ENCODE data around the gene BCAP31.
"Not testable (repeated sequence)": the region's sequence is repeated elsewhere in the genome, so short reads cannot be mapped to it uniquely, and the experiment has no call there.

The BCAP31 gene

GRCh38 chrX:153735274-153735673, 11.1 kb upstream of the BCAP31 start:
- Histone ChIP-seq H3K4me1 (ENCODE audit: insufficient read depth, insufficient read length) (peaks cover 2% of the 10 kb centered on the region), H3K9me3 (ENCODE audit: insufficient read depth, low read length) (0 out of 2 replicates have a peak, but pooled peaks cover 6% of the 10 kb centered on the region), H3K4me3 (ENCODE audit: insufficient read length, low read depth) (no peak overlapping the region), H3K9ac (ENCODE audit: insufficient read length, low read depth) (no peak overlapping the region), H3K36me3 (ENCODE audit: insufficient read depth, insufficient read length, low read length) (no peaks in the 10 kb centered on the region), H3K27me3 (ENCODE audit: insufficient read depth, insufficient read length) (no peaks in the 10 kb centered on the region)
- no peak for TF ChIP-seq ZNF274 (IDR thresholded peaks at IDR 0.05; ENCODE audit: low read depth, low read length)
- no peak for DNase-seq (ENCODE audit: low read depth, low spot score)

GRCh38 chrX:153734871-153735270, 10.7 kb upstream of the BCAP31 start:
- no peak overlapping the region for H3K4me3 ChIP-seq (ENCODE audit: insufficient read length, low read depth)
- H3K9me3 ChIP-seq (ENCODE audit: insufficient read depth, low read length): 0 out of 2 replicates have a peak, but pooled peaks cover 6% of the 10 kb centered on the region
- no peak for TF ChIP-seq SUZ12 (IDR thresholded peaks at IDR 0.05; ENCODE audit: extremely low read depth, insufficient read depth, insufficient read length)
- no peak for TF ChIP-seq ZNF274 (IDR thresholded peaks at IDR 0.05; ENCODE audit: low read depth, low read length)
- TF ChIP-seq YY1 (IDR thresholded peaks at IDR 0.05; ENCODE audit: insufficient read depth, insufficient read length): no peak
- peaks cover under 1% of the 10 kb centered on the region for H3K36me3 ChIP-seq (ENCODE audit: insufficient read depth, insufficient read length, low read length)
- no peak for DNase-seq (ENCODE audit: low read depth, low spot score)
- H3K27me3 ChIP-seq (ENCODE audit: insufficient read depth, insufficient read length): no peaks in the 10 kb centered on the region
- peaks cover 2% of the 10 kb centered on the region for H3K4me1 ChIP-seq (ENCODE audit: insufficient read depth, insufficient read length)
- H3K9ac ChIP-seq (ENCODE audit: insufficient read length, low read depth): no peak overlapping the region

GRCh38 chrX:153733651-153734240, 9.6 kb upstream of the BCAP31 start:
- Histone ChIP-seq H3K4me3 (ENCODE audit: insufficient read length, low read depth) (no peak overlapping the region), H3K9ac (ENCODE audit: insufficient read length, low read depth) (no peak overlapping the region), H3K9me3 (ENCODE audit: insufficient read depth, low read length) (0 out of 2 replicates have a peak, but pooled peaks cover 6% of the 10 kb centered on the region), H3K36me3 (ENCODE audit: insufficient read depth, insufficient read length, low read length) (peaks cover 10% of the 10 kb centered on the region), H3K4me1 (ENCODE audit: insufficient read depth, insufficient read length) (peaks cover 2% of the 10 kb centered on the region), H3K27me3 (ENCODE audit: insufficient read depth, insufficient read length) (no peaks in the 10 kb centered on the region)
- DNase-seq (ENCODE audit: low read depth, low spot score): no peak
- TF ChIP-seq YY1 (IDR thresholded peaks at IDR 0.05; ENCODE audit: insufficient read depth, insufficient read length): no peak
- TF ChIP-seq SUZ12 (IDR thresholded peaks at IDR 0.05; ENCODE audit: extremely low read depth, insufficient read depth, insufficient read length): no peak
- TF ChIP-seq ZNF274 (IDR thresholded peaks at IDR 0.05; ENCODE audit: low read depth, low read length): no peak

- Histone ChIP-seq H3K9ac (ENCODE audit: insufficient read length, low read depth) (no peak overlapping the region), H3K36me3 (ENCODE audit: insufficient read depth, insufficient read length, low read length) (peaks cover 10% of the 10 kb centered on the region), H3K27me3 (ENCODE audit: insufficient read depth, insufficient read length) (no peaks in the 10 kb centered on the region), H3K9me3 (ENCODE audit: insufficient read depth, low read length) (0 out of 2 replicates have a peak, but pooled peaks cover 6% of the 10 kb centered on the region), H3K4me3 (ENCODE audit: insufficient read length, low read depth) (no peak overlapping the region), H3K4me1 (ENCODE audit: insufficient read depth, insufficient read length) (peaks cover 2% of the 10 kb centered on the region)
- DNase-seq (ENCODE audit: low read depth, low spot score): no peak
- no peak for TF ChIP-seq ZNF274 (IDR thresholded peaks at IDR 0.05; ENCODE audit: low read depth, low read length)
- no peak for TF ChIP-seq YY1 (IDR thresholded peaks at IDR 0.05; ENCODE audit: insufficient read depth, insufficient read length)
- no peak for TF ChIP-seq SUZ12 (IDR thresholded peaks at IDR 0.05; ENCODE audit: extremely low read depth, insufficient read depth, insufficient read length)
Observed at GRCh38 chrX:153732401-153732800, 8.2 kb upstream of the BCAP31 start.

GRCh38 chrX:153731845-153732215, 7.6 kb upstream of the BCAP31 start:
- Histone ChIP-seq H3K36me3 (ENCODE audit: insufficient read depth, insufficient read length, low read length) (peaks cover 10% of the 10 kb centered on the region), H3K4me3 (ENCODE audit: insufficient read length, low read depth) (no peak overlapping the region), H3K4me1 (ENCODE audit: insufficient read depth, insufficient read length) (peaks cover 5% of the 10 kb centered on the region), H3K27me3 (ENCODE audit: insufficient read depth, insufficient read length) (no peaks in the 10 kb centered on the region), H3K9me3 (ENCODE audit: insufficient read depth, low read length) (0 out of 2 replicates have a peak, but pooled peaks cover 6% of the 10 kb centered on the region), H3K9ac (ENCODE audit: insufficient read length, low read depth) (no peak overlapping the region)
- TF ChIP-seq SUZ12 (IDR thresholded peaks at IDR 0.05; ENCODE audit: extremely low read depth, insufficient read depth, insufficient read length): no peak
- TF ChIP-seq ZNF274 (IDR thresholded peaks at IDR 0.05; ENCODE audit: low read depth, low read length): no peak
- TF ChIP-seq YY1 (IDR thresholded peaks at IDR 0.05; ENCODE audit: insufficient read depth, insufficient read length): no peak
- no peak for DNase-seq (ENCODE audit: low read depth, low spot score)

GRCh38 chrX:153731117-153731844, 7.1 kb upstream of the BCAP31 start:
- DNase-seq (ENCODE audit: low read depth, low spot score): no peak
- Histone ChIP-seq H3K27me3 (ENCODE audit: insufficient read depth, insufficient read length) (no peaks in the 10 kb centered on the region), H3K9me3 (ENCODE audit: insufficient read depth, low read length) (0 out of 2 replicates have a peak, but pooled peaks cover 6% of the 10 kb centered on the region), H3K9ac (ENCODE audit: insufficient read length, low read depth) (no peak overlapping the region), H3K36me3 (ENCODE audit: insufficient read depth, insufficient read length, low read length) (peaks cover 10% of the 10 kb centered on the region), H3K4me3 (ENCODE audit: insufficient read length, low read depth) (no peak overlapping the region), H3K4me1 (ENCODE audit: insufficient read depth, insufficient read length) (peaks cover 5% of the 10 kb centered on the region)
- no peak for TF ChIP-seq SUZ12 (IDR thresholded peaks at IDR 0.05; ENCODE audit: extremely low read depth, insufficient read depth, insufficient read length)
- no peak for TF ChIP-seq YY1 (IDR thresholded peaks at IDR 0.05; ENCODE audit: insufficient read depth, insufficient read length)
- TF ChIP-seq ZNF274 (IDR thresholded peaks at IDR 0.05; ENCODE audit: low read depth, low read length): no peak

GRCh38 chrX:153730115-153730514, 5.9 kb upstream of the BCAP31 start:
- not testable (repeated sequence) for H3K36me3 ChIP-seq (ENCODE audit: insufficient read depth, insufficient read length, low read length); H3K9ac ChIP-seq (ENCODE audit: insufficient read length, low read depth); H3K27me3 ChIP-seq (ENCODE audit: insufficient read depth, insufficient read length); DNase-seq (ENCODE audit: low read depth, low spot score); H3K9me3 ChIP-seq (ENCODE audit: insufficient read depth, low read length); H3K4me3 ChIP-seq (ENCODE audit: insufficient read length, low read depth); H3K4me1 ChIP-seq (ENCODE audit: insufficient read depth, insufficient read length)
